SK-N-SH (cell line): ENCODE results near the gene C1S.

Source experiments
- CTCF ChIP-seq: fragments of 200-600 bp; sonication (generic); IDR thresholded peaks from 2 replicates; pipeline ENCODE4 v1.6.1; 2017; ENCODE audit warnings: antibody characterized with exemption, mild to moderate bottlenecking, moderate library complexity
- EP300 ChIP-seq, 2 experiments: IDR thresholded peaks; 2 replicates each; pipeline versions ENCODE4 v1.4.0 to v1.6.1; 2012; ENCODE audit warnings: borderline replicate concordance in 1 of 2, low read depth in 1 of 2, low read length in 1 of 2
- MAX ChIP-seq: IDR thresholded peaks from 2 replicates; pipeline ENCODE4 v1.4.0; 2012; ENCODE audit warnings: low read depth
- MEF2A ChIP-seq: IDR thresholded peaks from 2 replicates; pipeline ENCODE4 v1.4.0; 2012; ENCODE audit warnings: low read depth, borderline replicate concordance
- RCOR1 ChIP-seq: fragments of 150-350 bp; IDR thresholded peaks from 2 replicates; pipeline ENCODE4 v1.6.1; 2017; ENCODE audit warnings: antibody characterized with exemption, low read length
- REST ChIP-seq: IDR thresholded peaks from 2 replicates; pipeline ENCODE4 v1.6.1; 2012; ENCODE audit warnings: mild to moderate bottlenecking, low read depth, low read length, moderate library complexity
- SMC3 ChIP-seq: IDR thresholded peaks from 2 replicates; pipeline ENCODE4 v1.6.1; 2012; ENCODE audit warnings: low read depth, low read length, improper control_type of control experiment
- TAF1 ChIP-seq: IDR thresholded peaks from 2 replicates; pipeline ENCODE4 v1.6.1; 2012; ENCODE audit warnings: low read depth, mild to moderate bottlenecking, low read length, moderate library complexity, borderline replicate concordance
- USF2 ChIP-seq: fragments of 150-350 bp; IDR thresholded peaks from 2 replicates; pipeline ENCODE4 v1.6.1; 2017; ENCODE audit warnings: antibody characterized with exemption, low read length, low read depth, borderline replicate concordance
- ZBTB33 ChIP-seq: IDR thresholded peaks from 2 replicates; pipeline ENCODE4 v1.4.0; 2012; ENCODE audit warnings: low read depth, borderline replicate concordance

GRCh38 chr12:7065073-7065623, 4.6 kb downstream of the C1S start:
- TF ChIP-seq EP300 (IDR thresholded peaks at IDR 0.05; ENCODE audit: borderline replicate concordance in 1 of 2, low read depth in 1 of 2, low read length in 1 of 2) (no peak), CTCF (no peak), RCOR1 (no peak), MEF2A (no peak), SMC3 (no peak), MAX (no peak), REST (no peak), ZBTB33 (no peak), USF2 (no peak), TAF1 (no peak)
